ENCODE results near the gene PCSK4.

The PCSK4 gene

GRCh38 chr19:1503925-1504773 is 14.0 kb upstream of the PCSK4 start:
- Histone ChIP-seq H3K36me3 (ENCODE audit: control insufficient read depth in 2 of 2, insufficient read depth in 1 of 2, low read length in 2 of 2) (no peaks in the 10 kb centered on the region), H3K9me3 (ENCODE audit: control insufficient read depth, insufficient read depth, low read depth, low read length) (no peaks in the 10 kb centered on the region), H3K4me1 (ENCODE audit: control insufficient read depth, insufficient read depth, low read length) (peaks cover 3% of the 10 kb centered on the region; the same call in 1 of the 2 replicates), H3K27ac (ENCODE audit: extremely low read depth, low read depth, low read length) (no peak overlapping the region), H3K4me3 (ENCODE audit: low read depth, low read length) (no peak overlapping the region)
- ChIA-PET POLR2A (interaction anchor here (0.6 kb wide), 1 partner anchor 13 kb away, joined by 6 read pairs; the partner anchor contains the start of gene REEP6), CTCF (interaction anchor here (0.7 to 1.2 kb wide), 6 partner anchors 10 to 201 kb away, joined by 3 to 4 read pairs (median 3); partner anchors contain the start of gene PCSK4)
- 0 out of 2 replicates have a peak, but pooled peaks have one; percentile 12 for TF ChIP-seq ZNF146 (tag by site-specific recombination; IDR thresholded peaks at IDR 0.05)
- no peak for TF ChIP-seq GLIS2 (tag by site-specific recombination; IDR thresholded peaks at IDR 0.05)
- TF ChIP-seq FEZF1 (tag by site-specific recombination; IDR thresholded peaks at IDR 0.05): no peak

DNA sequence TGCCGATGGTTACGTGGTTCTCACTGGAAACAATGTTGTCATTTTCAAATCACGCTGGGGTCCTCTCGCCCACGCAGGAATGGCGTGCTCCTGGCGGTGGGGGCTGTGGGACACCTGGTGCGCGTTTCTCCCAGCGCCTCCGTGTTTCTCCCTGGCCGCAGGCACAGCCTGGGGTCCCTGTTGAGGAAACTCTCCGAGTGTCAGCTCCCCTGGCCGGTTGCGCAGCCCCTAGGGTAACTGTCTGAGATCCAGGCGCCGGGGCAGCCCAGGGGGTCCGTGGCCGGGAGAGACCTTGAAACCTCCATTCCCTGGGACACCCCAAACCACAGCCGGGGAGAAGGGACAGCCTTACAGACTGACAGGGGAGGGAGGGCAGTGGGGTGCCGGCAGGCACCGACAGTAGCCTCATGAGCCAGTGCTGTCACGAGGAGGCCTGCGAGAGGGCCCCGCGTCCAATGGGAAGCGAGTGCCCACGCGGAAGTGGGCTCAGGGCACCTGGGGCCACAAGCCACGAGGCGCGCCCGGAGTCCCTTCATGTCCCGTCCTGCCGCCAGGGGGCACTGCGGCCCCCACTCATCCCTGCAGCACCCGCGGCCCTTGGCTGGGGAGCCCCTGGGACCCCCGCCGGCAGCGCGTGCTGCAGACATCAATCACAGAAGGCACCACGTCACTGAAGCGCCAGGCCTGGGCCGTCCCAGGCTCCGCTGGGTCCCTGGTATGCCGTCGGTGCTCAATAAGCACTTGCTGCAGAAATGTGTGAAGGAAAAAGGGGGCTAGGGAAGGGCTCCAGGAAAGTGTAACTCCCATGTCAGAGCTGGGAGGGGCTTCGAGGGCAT is 13.2 kb upstream of the PCSK4 start:
- Histone ChIP-seq H3K27ac (ENCODE audit: extremely low read depth, low read depth, low read length) (no peak overlapping the region; the same call in 1 of the 2 replicates), H3K9me3 (ENCODE audit: control insufficient read depth, insufficient read depth, low read depth, low read length) (no peaks in the 10 kb centered on the region), H3K4me3 (ENCODE audit: low read depth, low read length) (no peak overlapping the region), H3K36me3 (ENCODE audit: control insufficient read depth in 2 of 2, insufficient read depth in 1 of 2, low read length in 2 of 2) (no peaks in the 10 kb centered on the region), H3K4me1 (ENCODE audit: control insufficient read depth, insufficient read depth, low read length) (peaks cover 3% of the 10 kb centered on the region; the same call in 1 of the 2 replicates)
- CTCF ChIA-PET: interaction anchor here (0.6 to 1.5 kb wide), 11 partner anchors 9 to 473 kb away, joined by 3 to 11 read pairs (median 3); partner anchors contain the start of genes PCSK4 and REEP6
- POLR2A ChIA-PET: no interaction called here
- TF ChIP-seq ZNF24 (tag by site-specific recombination; IDR thresholded peaks at IDR 0.05) (peak; percentile 42; the same call in 1 of the 2 replicates), ZNF76 (tag by site-specific recombination; IDR thresholded peaks at IDR 0.05; ENCODE audit: borderline replicate concordance, low read depth) (peak; percentile 90), YY1 (tag by site-specific recombination; IDR thresholded peaks at IDR 0.05) (peak; percentile 40; the same call in 1 of the 2 replicates), ZXDB (tag by site-specific recombination; IDR thresholded peaks at IDR 0.05) (peak; percentile 84), ZBTB7A (tag by site-specific recombination; IDR thresholded peaks at IDR 0.05; ENCODE audit: low read depth) (peak; percentile 55; the same call in 1 of the 2 replicates), ZNF335 (tag by site-specific recombination; conservative IDR thresholded peaks at IDR 0.05) (peak; percentile 99), ZBTB48 (tag by site-specific recombination; IDR thresholded peaks at IDR 0.05) (peak; percentile 93; the same call in 1 of the 2 replicates), ZNF580 (tag by site-specific recombination; IDR thresholded peaks at IDR 0.05) (no peak), ZNF2 (tag by site-specific recombination; IDR thresholded peaks at IDR 0.05) (peak; percentile 87; the same call in 1 of the 2 replicates), KLF10 (tag by site-specific recombination; IDR thresholded peaks at IDR 0.05) (0 out of 2 replicates have a peak, but pooled peaks have one; percentile 21), ZNF112 (tag by site-specific recombination; IDR thresholded peaks at IDR 0.05) (no peak)
- TF ChIP-seq, protein P1, sequence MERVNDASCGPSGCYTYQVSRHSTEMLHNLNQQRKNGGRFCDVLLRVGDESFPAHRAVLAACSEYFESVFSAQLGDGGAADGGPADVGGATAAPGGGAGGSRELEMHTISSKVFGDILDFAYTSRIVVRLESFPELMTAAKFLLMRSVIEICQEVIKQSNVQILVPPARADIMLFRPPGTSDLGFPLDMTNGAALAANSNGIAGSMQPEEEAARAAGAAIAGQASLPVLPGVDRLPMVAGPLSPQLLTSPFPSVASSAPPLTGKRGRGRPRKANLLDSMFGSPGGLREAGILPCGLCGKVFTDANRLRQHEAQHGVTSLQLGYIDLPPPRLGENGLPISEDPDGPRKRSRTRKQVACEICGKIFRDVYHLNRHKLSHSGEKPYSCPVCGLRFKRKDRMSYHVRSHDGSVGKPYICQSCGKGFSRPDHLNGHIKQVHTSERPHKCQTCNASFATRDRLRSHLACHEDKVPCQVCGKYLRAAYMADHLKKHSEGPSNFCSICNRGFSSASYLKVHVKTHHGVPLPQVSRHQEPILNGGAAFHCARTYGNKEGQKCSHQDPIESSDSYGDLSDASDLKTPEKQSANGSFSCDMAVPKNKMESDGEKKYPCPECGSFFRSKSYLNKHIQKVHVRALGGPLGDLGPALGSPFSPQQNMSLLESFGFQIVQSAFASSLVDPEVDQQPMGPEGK (tag by site-specific recombination; IDR thresholded peaks at IDR 0.05): peak; percentile 96
- TF ChIP-seq, protein P2, sequence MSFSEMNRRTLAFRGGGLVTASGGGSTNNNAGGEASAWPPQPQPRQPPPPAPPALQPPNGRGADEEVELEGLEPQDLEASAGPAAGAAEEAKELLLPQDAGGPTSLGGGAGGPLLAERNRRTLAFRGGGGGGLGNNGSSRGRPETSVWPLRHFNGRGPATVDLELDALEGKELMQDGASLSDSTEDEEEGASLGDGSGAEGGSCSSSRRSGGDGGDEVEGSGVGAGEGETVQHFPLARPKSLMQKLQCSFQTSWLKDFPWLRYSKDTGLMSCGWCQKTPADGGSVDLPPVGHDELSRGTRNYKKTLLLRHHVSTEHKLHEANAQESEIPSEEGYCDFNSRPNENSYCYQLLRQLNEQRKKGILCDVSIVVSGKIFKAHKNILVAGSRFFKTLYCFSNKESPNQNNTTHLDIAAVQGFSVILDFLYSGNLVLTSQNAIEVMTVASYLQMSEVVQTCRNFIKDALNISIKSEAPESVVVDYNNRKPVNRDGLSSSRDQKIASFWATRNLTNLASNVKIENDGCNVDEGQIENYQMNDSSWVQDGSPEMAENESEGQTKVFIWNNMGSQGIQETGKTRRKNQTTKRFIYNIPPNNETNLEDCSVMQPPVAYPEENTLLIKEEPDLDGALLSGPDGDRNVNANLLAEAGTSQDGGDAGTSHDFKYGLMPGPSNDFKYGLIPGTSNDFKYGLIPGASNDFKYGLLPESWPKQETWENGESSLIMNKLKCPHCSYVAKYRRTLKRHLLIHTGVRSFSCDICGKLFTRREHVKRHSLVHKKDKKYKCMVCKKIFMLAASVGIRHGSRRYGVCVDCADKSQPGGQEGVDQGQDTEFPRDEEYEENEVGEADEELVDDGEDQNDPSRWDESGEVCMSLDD (tag by site-specific recombination; IDR thresholded peaks at IDR 0.05): peak; percentile 94
- TF ChIP-seq, protein P3, sequence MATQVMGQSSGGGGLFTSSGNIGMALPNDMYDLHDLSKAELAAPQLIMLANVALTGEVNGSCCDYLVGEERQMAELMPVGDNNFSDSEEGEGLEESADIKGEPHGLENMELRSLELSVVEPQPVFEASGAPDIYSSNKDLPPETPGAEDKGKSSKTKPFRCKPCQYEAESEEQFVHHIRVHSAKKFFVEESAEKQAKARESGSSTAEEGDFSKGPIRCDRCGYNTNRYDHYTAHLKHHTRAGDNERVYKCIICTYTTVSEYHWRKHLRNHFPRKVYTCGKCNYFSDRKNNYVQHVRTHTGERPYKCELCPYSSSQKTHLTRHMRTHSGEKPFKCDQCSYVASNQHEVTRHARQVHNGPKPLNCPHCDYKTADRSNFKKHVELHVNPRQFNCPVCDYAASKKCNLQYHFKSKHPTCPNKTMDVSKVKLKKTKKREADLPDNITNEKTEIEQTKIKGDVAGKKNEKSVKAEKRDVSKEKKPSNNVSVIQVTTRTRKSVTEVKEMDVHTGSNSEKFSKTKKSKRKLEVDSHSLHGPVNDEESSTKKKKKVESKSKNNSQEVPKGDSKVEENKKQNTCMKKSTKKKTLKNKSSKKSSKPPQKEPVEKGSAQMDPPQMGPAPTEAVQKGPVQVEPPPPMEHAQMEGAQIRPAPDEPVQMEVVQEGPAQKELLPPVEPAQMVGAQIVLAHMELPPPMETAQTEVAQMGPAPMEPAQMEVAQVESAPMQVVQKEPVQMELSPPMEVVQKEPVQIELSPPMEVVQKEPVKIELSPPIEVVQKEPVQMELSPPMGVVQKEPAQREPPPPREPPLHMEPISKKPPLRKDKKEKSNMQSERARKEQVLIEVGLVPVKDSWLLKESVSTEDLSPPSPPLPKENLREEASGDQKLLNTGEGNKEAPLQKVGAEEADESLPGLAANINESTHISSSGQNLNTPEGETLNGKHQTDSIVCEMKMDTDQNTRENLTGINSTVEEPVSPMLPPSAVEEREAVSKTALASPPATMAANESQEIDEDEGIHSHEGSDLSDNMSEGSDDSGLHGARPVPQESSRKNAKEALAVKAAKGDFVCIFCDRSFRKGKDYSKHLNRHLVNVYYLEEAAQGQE (tag by site-specific recombination; IDR thresholded peaks at IDR 0.05): no peak
- TF ChIP-seq, protein P4, sequence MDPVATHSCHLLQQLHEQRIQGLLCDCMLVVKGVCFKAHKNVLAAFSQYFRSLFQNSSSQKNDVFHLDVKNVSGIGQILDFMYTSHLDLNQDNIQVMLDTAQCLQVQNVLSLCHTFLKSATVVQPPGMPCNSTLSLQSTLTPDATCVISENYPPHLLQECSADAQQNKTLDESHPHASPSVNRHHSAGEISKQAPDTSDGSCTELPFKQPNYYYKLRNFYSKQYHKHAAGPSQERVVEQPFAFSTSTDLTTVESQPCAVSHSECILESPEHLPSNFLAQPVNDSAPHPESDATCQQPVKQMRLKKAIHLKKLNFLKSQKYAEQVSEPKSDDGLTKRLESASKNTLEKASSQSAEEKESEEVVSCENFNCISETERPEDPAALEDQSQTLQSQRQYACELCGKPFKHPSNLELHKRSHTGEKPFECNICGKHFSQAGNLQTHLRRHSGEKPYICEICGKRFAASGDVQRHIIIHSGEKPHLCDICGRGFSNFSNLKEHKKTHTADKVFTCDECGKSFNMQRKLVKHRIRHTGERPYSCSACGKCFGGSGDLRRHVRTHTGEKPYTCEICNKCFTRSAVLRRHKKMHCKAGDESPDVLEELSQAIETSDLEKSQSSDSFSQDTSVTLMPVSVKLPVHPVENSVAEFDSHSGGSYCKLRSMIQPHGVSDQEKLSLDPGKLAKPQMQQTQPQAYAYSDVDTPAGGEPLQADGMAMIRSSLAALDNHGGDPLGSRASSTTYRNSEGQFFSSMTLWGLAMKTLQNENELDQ (tag by site-specific recombination; IDR thresholded peaks at IDR 0.05; ENCODE audit: low read depth): no peak

All from HEK293 (cell line).